Measurements from ENCODE around the gene SMPDL3A. TPM values are rescaled to one million over a fixed set of nuclear protein-coding genes. Genes with fewer than 3 reads are reported as not detected.

Gene SMPDL3A
- total and polyA plus RNA-seq, 2 donors (not counting 3 experiments of a cell fraction or from before 2014, with no cell fraction given), result 4.1 to 4.2 TPM

GRCh38 chr6:122780114-122780513 is 8.9 kb upstream of the SMPDL3A start:
- Histone ChIP-seq H3K27ac (ENCODE audit: insufficient read depth, low read depth, low read length) (no peak overlapping the region), H3K4me3 (replicated peaks in 1 of 3; ENCODE audit: insufficient read depth in 1 of 3, low read depth in 1 of 3, low read length in 3 of 3) (no peak overlapping the region), H4K20me1 (replicated peaks; ENCODE audit: control insufficient read depth, extremely low read depth, insufficient read depth, low read length) (no peaks in the 10 kb centered on the region), H3K27me3 (ENCODE audit: control insufficient read depth in 2 of 2, insufficient read depth in 2 of 2, low read length in 2 of 2) (peaks cover 9 to 11% of the 10 kb centered on the region in 2 experiments), H3K9ac (replicated peaks; ENCODE audit: extremely low read depth, insufficient read depth, low read length) (no peak overlapping the region), H3K4me2 (ENCODE audit: insufficient read depth, low read length) (no peak overlapping the region), H3K4me1 (ENCODE audit: control insufficient read depth, extremely low read depth, insufficient read depth, low read length) (no peaks in the 10 kb centered on the region), H2AFZ (ENCODE audit: low read depth, low read length) (no peak overlapping the region), H3K36me3 (ENCODE audit: control insufficient read depth in 2 of 2, extremely low read depth in 1 of 2, insufficient read depth in 2 of 2, low read length in 2 of 2) (no peaks in the 10 kb centered on the region), H3K9me1 (replicated peaks; ENCODE audit: control insufficient read depth, extremely low read depth, insufficient read depth, low read length) (no peaks in the 10 kb centered on the region), H3K9me3 (replicated peaks; ENCODE audit: control insufficient read depth, insufficient read depth, low read length) (no peaks in the 10 kb centered on the region), H3K79me2 (ENCODE audit: control insufficient read depth, insufficient read depth, low read length) (no peaks in the 10 kb centered on the region)
- ChIA-PET CTCF (no interaction called here), POLR2A (no interaction called here)
- DNase-seq (ENCODE audit: low read depth, low spot score) (no peak), FAIRE-seq (no peak)
- intact Hi-C loops (cut with micrococcal nuclease), result loop anchor here (10.0 kb wide), 1 partner anchor 385 kb away; the partner anchor contains the start of gene HSF2
- no TSS peak for BruUV-seq (replicated peaks)
- dilution Hi-C loops (cut with MboI; ENCODE audit: extremely low pct_ligation_motif_present, low sequenced_read_pairs), result no loop called here
- TF ChIP-seq GATA2 (IDR thresholded peaks at IDR 0.05; ENCODE audit: insufficient read depth, insufficient read length, low read depth, low read length), result no peak
- no peak for TF ChIP-seq JUN (IDR thresholded peaks at IDR 0.05; ENCODE audit: borderline replicate concordance, insufficient read depth, insufficient read length, low read depth)

- no peaks in the 10 kb centered on the region for H3K36me3 ChIP-seq (ENCODE audit: control insufficient read depth in 2 of 2, extremely low read depth in 1 of 2, insufficient read depth in 2 of 2, low read length in 2 of 2)
- POLR2A ChIA-PET, result no interaction called here
- TF ChIP-seq POLR2A (IDR thresholded peaks at IDR 0.05; ENCODE audit: low read depth, low read length) (no peak), EZH2 (IDR thresholded peaks at IDR 0.05; ENCODE audit: borderline replicate concordance, low read depth, low read length, severe bottlenecking) (no peak), CTCF (IDR thresholded peaks at IDR 0.05; ENCODE audit: extremely low read depth in 1 of 2, insufficient read depth in 1 of 2, low read depth in 1 of 2, low read length in 2 of 2) (no peak), POLR2AphosphoS5 (IDR thresholded peaks at IDR 0.05; ENCODE audit: insufficient read depth, low read depth, low read length) (no peak), MYC (IDR thresholded peaks at IDR 0.05; ENCODE audit: low read depth, low read length) (no peak), MAX (IDR thresholded peaks at IDR 0.05; ENCODE audit: insufficient read depth, insufficient read length) (no peak), GATA2 (IDR thresholded peaks at IDR 0.05; ENCODE audit: insufficient read depth, insufficient read length, low read depth, low read length) (no peak), JUN (IDR thresholded peaks at IDR 0.05; ENCODE audit: borderline replicate concordance, insufficient read depth, insufficient read length, low read depth) (no peak)
- H3K4me2 ChIP-seq (ENCODE audit: insufficient read depth, low read length), result no peak overlapping the region
- no peaks in the 10 kb centered on the region for H4K20me1 ChIP-seq (replicated peaks; ENCODE audit: control insufficient read depth, extremely low read depth, insufficient read depth, low read length)
- H3K9ac ChIP-seq (replicated peaks; ENCODE audit: extremely low read depth, insufficient read depth, low read length), result no peak overlapping the region
- BruUV-seq (replicated peaks), result no TSS peak
- DNase-seq (ENCODE audit: low read depth, low spot score) (no peak), FAIRE-seq (no peak)
- CTCF ChIA-PET, result no interaction called here
- no peaks in the 10 kb centered on the region for H3K9me1 ChIP-seq (replicated peaks; ENCODE audit: control insufficient read depth, extremely low read depth, insufficient read depth, low read length)
- no peaks in the 10 kb centered on the region for H3K9me3 ChIP-seq (replicated peaks; ENCODE audit: control insufficient read depth, insufficient read depth, low read length)
- H3K4me1 ChIP-seq (ENCODE audit: control insufficient read depth, extremely low read depth, insufficient read depth, low read length), result no peaks in the 10 kb centered on the region
- H3K27ac ChIP-seq (ENCODE audit: insufficient read depth, low read depth, low read length), result no peak overlapping the region
- H3K27me3 ChIP-seq (ENCODE audit: control insufficient read depth in 2 of 2, insufficient read depth in 2 of 2, low read length in 2 of 2), result peaks cover 9 to 17% of the 10 kb centered on the region in 2 experiments
- no peak overlapping the region for H2AFZ ChIP-seq (ENCODE audit: low read depth, low read length)
- intact Hi-C loops (cut with micrococcal nuclease), result loop anchor here (10.0 kb wide), 1 partner anchor 387 kb away; the partner anchor contains the start of gene HSF2
- dilution Hi-C loops (cut with MboI; ENCODE audit: extremely low pct_ligation_motif_present, low sequenced_read_pairs), result no loop called here
- H3K79me2 ChIP-seq (ENCODE audit: control insufficient read depth, insufficient read depth, low read length), result no peaks in the 10 kb centered on the region
- H3K4me3 ChIP-seq (replicated peaks in 1 of 3; ENCODE audit: insufficient read depth in 1 of 3, low read depth in 1 of 3, low read length in 3 of 3), result no peak overlapping the region
Observed at GRCh38 chr6:122781716-122782115, 7.3 kb upstream of the SMPDL3A start.

All from endothelial cell of umbilical vein (primary cell).